A549 (cell line): Measurements from ENCODE around the gene RASA1. TPM values are rescaled to one million over a fixed set of nuclear protein-coding genes. Genes with fewer than 3 reads are reported as not detected.

Experiments
- ATAC-seq, 2 experiments: fragments of 200-7000 bp in 1 of 2; fragments of >200 bp in 1 of 2; cut with Nextera tagmentation in 1 of 2; cut with Tn5 transposase in 1 of 2; 3 replicates each; pipeline versions ENCODE4 v1.8.0 to v1.9.1; 2018 to 2020; ENCODE audit warnings: mild to moderate bottlenecking in 1 of 2, moderate library complexity in 1 of 2
- CTCF ChIA-PET: fragments of 300-600 bp; sonication (Branson Sonifier 250); formaldehyde crosslinking; extraction: SDS; loops from one replicate; lab custom pipeline; 2021; ENCODE audit warnings: antibody characterized with exemption, inconsistent platforms; lab: Yijun Ruan, JAX
- POLR2A ChIA-PET: fragments of 350-600 bp; formaldehyde crosslinking; extraction: SDS; loops from one replicate; lab custom pipeline; 2021; ENCODE audit warnings: antibody characterized with exemption, inconsistent platforms; lab: Yijun Ruan, JAX
- DNase-seq, 2 experiments: peaks; one replicate each; pipeline versions ENCODE4 v3.0.0 to v3.0.0-alpha.2; 2011 to 2016; ENCODE audit warnings: low read depth in 1 of 2, low spot score in 1 of 2
- FAIRE-seq: peaks from 2 replicates; lab custom pipeline; 2011; peaks lifted over from hg19 to GRCh38; lab: Jason Lieb, UNC
- H3K27ac ChIP-seq, 2 experiments: fragments of >200 bp; sonication (Bioruptor Twin); formaldehyde crosslinking; 3 replicates each; pipeline ENCODE4 v1.5.1; 2016 to 2017
- H3K4me1 ChIP-seq: fragments of >200 bp; sonication (Bioruptor Twin); formaldehyde crosslinking; 3 replicates; pipeline ENCODE4 v1.6.1; 2016
- H3K4me2 ChIP-seq: fragments of >200 bp; sonication (Bioruptor Twin); formaldehyde crosslinking; 3 replicates; pipeline ENCODE4 v1.6.1; 2016
- H3K4me3 ChIP-seq: fragments of >200 bp; sonication (Bioruptor Twin); formaldehyde crosslinking; 3 replicates; pipeline ENCODE4 v1.5.1; 2016
- H3K9me3 ChIP-seq: fragments of >200 bp; sonication (Bioruptor Twin); formaldehyde crosslinking; 3 replicates; pipeline ENCODE4 v1.6.1; 2016
- CBX8 ChIP-seq: fragments of 200-600 bp; sonication (generic); IDR thresholded peaks from 2 replicates; pipeline ENCODE4 v1.6.1; 2016
- CEBPB ChIP-seq, 2 experiments: fragments of >200 bp in 1 of 2; sonication (Bioruptor Twin) in 1 of 2; formaldehyde crosslinking in 1 of 2; IDR thresholded peaks; 2 replicates each; pipeline ENCODE4 v1.6.1; 2012 to 2016
- CHD2 ChIP-seq: fragments of 150-350 bp; IDR thresholded peaks from 2 replicates; pipeline ENCODE4 v1.6.1; 2014; ENCODE audit warnings: low read length; ENCODE audit not compliant: partially characterized antibody
- EHF ChIP-seq: fragments of 250-450 bp; sonication (Bioruptor Pico); IDR thresholded peaks from 2 replicates; pipeline ENCODE4 v1.5.0; 2020; ENCODE audit warnings: mild to moderate bottlenecking
- EP300 ChIP-seq, 2 experiments: fragments of >200 bp; sonication (Bioruptor Twin); formaldehyde crosslinking; IDR thresholded peaks; 2 replicates in 1 of 2; 3 replicates in 1 of 2; pipeline ENCODE4 v1.6.1; 2016 to 2017
- ESRRA ChIP-seq: fragments of 150-350 bp; IDR thresholded peaks from 2 replicates; pipeline ENCODE4 v1.6.1; 2014; ENCODE audit warnings: mild to moderate bottlenecking, low read length, borderline replicate concordance
- FOSB ChIP-seq: fragments of 250-450 bp; sonication (Bioruptor Pico); IDR thresholded peaks from 2 replicates; pipeline ENCODE4 v1.5.0; 2020; ENCODE audit warnings: mild to moderate bottlenecking, moderate library complexity
- FOSL2 ChIP-seq, 2 experiments: fragments of 450-650 bp in 1 of 2; fragments of >200 bp in 1 of 2; sonication (Bioruptor Twin) in 1 of 2; formaldehyde crosslinking; IDR thresholded peaks; 2 replicates each; pipeline versions ENCODE4 v1.5.0 to v1.6.1; 2016 to 2020; ENCODE audit warnings: mild to moderate bottlenecking in 1 of 2, moderate library complexity in 1 of 2
- HEYL ChIP-seq: fragments of 250-450 bp; sonication (Bioruptor Pico); IDR thresholded peaks from 2 replicates; pipeline ENCODE4 v1.8.0; 2021; ENCODE audit warnings: mild to moderate bottlenecking, moderate library complexity
- HOXA7 ChIP-seq: fragments of 250-450 bp; sonication (Bioruptor Pico); IDR thresholded peaks from 2 replicates; pipeline ENCODE4 v1.5.0; 2020; ENCODE audit warnings: mild to moderate bottlenecking, moderate library complexity
- HOXB13 ChIP-seq: fragments of 250-450 bp; sonication (Bioruptor Pico); IDR thresholded peaks from 2 replicates; pipeline ENCODE4 v1.5.0; 2020; ENCODE audit warnings: low read depth, mild to moderate bottlenecking, moderate library complexity
- HOXB5 ChIP-seq: fragments of 250-450 bp; sonication (Bioruptor Pico); IDR thresholded peaks from 2 replicates; pipeline ENCODE4 v1.5.0; 2020; ENCODE audit warnings: mild to moderate bottlenecking, moderate library complexity
- JUNB ChIP-seq: fragments of >200 bp; sonication (Bioruptor Twin); formaldehyde crosslinking; IDR thresholded peaks from 2 replicates; pipeline ENCODE4 v1.6.1; 2016
- MAZ ChIP-seq: fragments of 150-350 bp; IDR thresholded peaks from 2 replicates; pipeline ENCODE4 v1.6.1; 2014; ENCODE audit warnings: antibody characterized with exemption, low read depth, low read length, borderline replicate concordance
- NFE2L2 ChIP-seq: fragments of 150-350 bp; conservative IDR thresholded peaks from 2 replicates; pipeline ENCODE4 v1.6.1; 2014; ENCODE audit warnings: low read length
- NPAS2 ChIP-seq: fragments of 250-450 bp; sonication (Bioruptor Pico); IDR thresholded peaks from 2 replicates; pipeline ENCODE4 v1.8.0; 2022; ENCODE audit warnings: mild to moderate bottlenecking, moderate library complexity, borderline replicate concordance
- RNF2 ChIP-seq: fragments of 200-600 bp; sonication (generic); IDR thresholded peaks from 2 replicates; pipeline ENCODE4 v1.6.1; 2016; ENCODE audit warnings: low read depth, mild to moderate bottlenecking, antibody characterized with exemption, moderate library complexity, borderline replicate concordance
- SREBF2 ChIP-seq: fragments of 450-650 bp; IDR thresholded peaks from 2 replicates; pipeline ENCODE4 v1.6.1; 2014; ENCODE audit warnings: mild to moderate bottlenecking, moderate library complexity
- TFCP2L1 ChIP-seq: fragments of 250-450 bp; sonication (Bioruptor Pico); IDR thresholded peaks from 2 replicates; pipeline ENCODE4 v1.5.0; 2021; ENCODE audit warnings: mild to moderate bottlenecking
- TP53 ChIP-seq: fragments of 250-450 bp; sonication (Bioruptor Pico); IDR thresholded peaks from 2 replicates; pipeline ENCODE4 v1.5.0; 2021; ENCODE audit warnings: mild to moderate bottlenecking, moderate library complexity
- ZFP36 ChIP-seq: fragments of 450-650 bp; IDR thresholded peaks from 2 replicates; pipeline ENCODE4 v1.6.1; 2014; ENCODE audit warnings: borderline replicate concordance; ENCODE audit not compliant: partially characterized antibody
- ZSCAN20 ChIP-seq: fragments of 250-450 bp; sonication (Bioruptor Pico); IDR thresholded peaks from 2 replicates; pipeline ENCODE4 v1.8.0; 2022; ENCODE audit warnings: mild to moderate bottlenecking, moderate library complexity
- WGBS: methylation state at CpG from one replicate; pipeline ENCODE4 v1.1.6; 2017; ENCODE audit errors: missing lambda C conversion rate; 5-methylcytosine and 5-hydroxymethylcytosine counted together
- polyA plus RNA-seq, 4 experiments: library from polyadenylated mRNA; depleted of rRNA in 3 of 4; stranded (reverse); fragments of >200 nt; fragmentation: RNase III in 1 of 4; extraction: RNeasy Plus Mini Kit Qiagen cat#74134 plus additional on column Dnase treatment in 1 of 4; gene quantifications; 2 replicates in 3 of 4; 3 replicates in 1 of 4; pipeline ENCODE4 v1.2.3, GENCODE V29; 2011 to 2017
- TF ChIP-seq, protein P1 (sequence below): fragments of 250-450 bp; sonication (Bioruptor Pico); IDR thresholded peaks from 2 replicates; pipeline ENCODE4 v1.5.0; 2021; ENCODE audit warnings: mild to moderate bottlenecking, moderate library complexity, borderline replicate concordance
- TF ChIP-seq, protein P2 (sequence below): fragments of >200 bp; sonication (Bioruptor Twin); formaldehyde crosslinking; IDR thresholded peaks from 3 replicates; pipeline ENCODE4 v1.6.1; 2016
- TF ChIP-seq, protein P3 (sequence below): fragments of 250-450 bp; sonication (Bioruptor Pico); IDR thresholded peaks from 2 replicates; pipeline ENCODE4 v1.5.0; 2020; ENCODE audit warnings: low read depth, mild to moderate bottlenecking, moderate library complexity
- TF ChIP-seq, protein P4 (sequence below): fragments of 200-600 bp; sonication (generic); IDR thresholded peaks from 2 replicates; pipeline ENCODE4 v1.6.1; 2016; ENCODE audit warnings: antibody characterized with exemption, mild to moderate bottlenecking, moderate library complexity
- TF ChIP-seq, protein P5 (sequence below): IDR thresholded peaks from 2 replicates; pipeline ENCODE4 v1.6.1; 2012

Gene RASA1
- polyA plus RNA-seq, 2 of the 4 experiments (the other 2 are of a cell fraction) = 18.3 to 41.5 TPM

DNA sequence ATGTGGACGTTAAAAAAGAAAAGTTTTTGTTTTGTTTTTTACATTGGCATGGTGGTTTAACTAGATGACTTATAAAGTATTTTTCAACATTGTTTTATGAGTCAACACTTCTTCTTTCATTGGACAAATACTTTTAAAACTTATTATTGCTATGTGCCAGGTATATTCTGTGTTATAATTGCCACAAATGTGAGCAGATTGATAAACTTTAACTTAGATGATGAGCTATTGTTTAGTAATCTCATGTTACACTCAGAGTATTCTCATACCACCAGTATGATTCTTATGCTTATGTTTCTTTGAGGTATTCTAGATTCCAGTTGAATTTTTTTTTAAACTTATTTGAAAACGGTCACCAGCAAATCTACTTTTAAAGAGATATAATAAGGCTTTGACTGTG lies 60.3 kb downstream of the RASA1 start:
- WGBS = 58% methylated on average over 2 of the region's 2 CpGs
- FAIRE-seq (no peak), DNase-seq (no peak)
- CTCF ChIA-PET = no interaction called here
- H3K9me3 ChIP-seq = no peaks in the 10 kb centered on the region
- no peak overlapping the region for H3K27ac ChIP-seq
- peaks cover 3% of the 10 kb centered on the region; the same call in 1 of the 3 replicates for H3K4me1 ChIP-seq
- TF ChIP-seq SREBF2 (no peak), CBX8 (no peak), NPAS2 (CRISPR knock-in tag) (no peak), FOSL2 (IDR thresholded peaks at IDR 0.05) (no peak), FOSL2 (CRISPR knock-in tag; IDR thresholded peaks at IDR 0.05) (no peak), CEBPB (IDR thresholded peaks at IDR 0.05) (no peak), RNF2 (no peak), EHF (no peak), HOXA7 (no peak), ZFP36 (no peak), ZSCAN20 (CRISPR knock-in tag) (no peak), MAZ (no peak), TP53 (CRISPR knock-in tag) (no peak), TFCP2L1 (no peak), ESRRA (no peak), HEYL (no peak)
- TF ChIP-seq, protein P1, sequence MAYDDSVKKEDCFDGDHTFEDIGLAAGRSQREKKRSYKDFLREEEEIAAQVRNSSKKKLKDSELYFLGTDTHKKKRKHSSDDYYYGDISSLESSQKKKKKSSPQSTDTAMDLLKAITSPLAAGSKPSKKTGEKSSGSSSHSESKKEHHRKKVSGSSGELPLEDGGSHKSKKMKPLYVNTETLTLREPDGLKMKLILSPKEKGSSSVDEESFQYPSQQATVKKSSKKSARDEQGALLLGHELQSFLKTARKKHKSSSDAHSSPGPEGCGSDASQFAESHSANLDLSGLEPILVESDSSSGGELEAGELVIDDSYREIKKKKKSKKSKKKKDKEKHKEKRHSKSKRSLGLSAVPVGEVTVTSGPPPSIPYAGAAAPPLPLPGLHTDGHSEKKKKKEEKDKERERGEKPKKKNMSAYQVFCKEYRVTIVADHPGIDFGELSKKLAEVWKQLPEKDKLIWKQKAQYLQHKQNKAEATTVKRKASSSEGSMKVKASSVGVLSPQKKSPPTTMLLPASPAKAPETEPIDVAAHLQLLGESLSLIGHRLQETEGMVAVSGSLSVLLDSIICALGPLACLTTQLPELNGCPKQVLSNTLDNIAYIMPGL = no peak
- TF ChIP-seq, all 56 proteins: peak for 0
- H3K4me2 ChIP-seq = no peak overlapping the region
- no peak for ATAC-seq
- no peak overlapping the region for H3K4me3 ChIP-seq
- POLR2A ChIA-PET = no interaction called here

DNA sequence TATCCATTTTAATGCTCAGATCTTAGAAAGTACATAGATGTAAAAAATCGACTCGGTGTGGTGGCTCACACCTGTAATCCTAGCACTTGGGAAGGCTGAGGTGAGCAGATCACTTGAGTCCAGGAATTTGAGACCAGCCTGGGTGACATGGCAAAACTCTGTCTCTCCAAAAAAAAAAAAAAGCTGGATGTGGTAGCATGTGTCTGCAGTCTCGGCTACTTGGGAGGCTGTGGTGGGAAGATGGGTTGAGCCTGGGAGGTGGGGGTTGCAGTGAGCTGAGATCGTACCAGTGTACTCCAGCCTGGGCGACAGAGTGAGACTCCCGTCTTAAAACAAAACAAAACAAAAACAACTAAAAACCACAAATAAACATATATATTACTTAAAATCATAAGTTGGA lies 61.4 kb downstream of the RASA1 start:
- TF ChIP-seq, protein P2, sequence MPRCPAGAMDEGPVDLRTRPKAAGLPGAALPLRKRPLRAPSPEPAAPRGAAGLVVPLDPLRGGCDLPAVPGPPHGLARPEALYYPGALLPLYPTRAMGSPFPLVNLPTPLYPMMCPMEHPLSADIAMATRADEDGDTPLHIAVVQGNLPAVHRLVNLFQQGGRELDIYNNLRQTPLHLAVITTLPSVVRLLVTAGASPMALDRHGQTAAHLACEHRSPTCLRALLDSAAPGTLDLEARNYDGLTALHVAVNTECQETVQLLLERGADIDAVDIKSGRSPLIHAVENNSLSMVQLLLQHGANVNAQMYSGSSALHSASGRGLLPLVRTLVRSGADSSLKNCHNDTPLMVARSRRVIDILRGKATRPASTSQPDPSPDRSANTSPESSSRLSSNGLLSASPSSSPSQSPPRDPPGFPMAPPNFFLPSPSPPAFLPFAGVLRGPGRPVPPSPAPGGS = no peak
- no peak for TF ChIP-seq MAZ
- TF ChIP-seq, protein P3, sequence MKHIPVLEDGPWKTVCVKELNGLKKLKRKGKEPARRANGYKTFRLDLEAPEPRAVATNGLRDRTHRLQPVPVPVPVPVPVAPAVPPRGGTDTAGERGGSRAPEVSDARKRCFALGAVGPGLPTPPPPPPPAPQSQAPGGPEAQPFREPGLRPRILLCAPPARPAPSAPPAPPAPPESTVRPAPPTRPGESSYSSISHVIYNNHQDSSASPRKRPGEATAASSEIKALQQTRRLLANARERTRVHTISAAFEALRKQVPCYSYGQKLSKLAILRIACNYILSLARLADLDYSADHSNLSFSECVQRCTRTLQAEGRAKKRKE (CRISPR knock-in tag) = no peak
- no peak for TF ChIP-seq CHD2
- TF ChIP-seq TP53 (CRISPR knock-in tag) = no peak
- TF ChIP-seq HOXB5 (CRISPR knock-in tag) = no peak
- TF ChIP-seq, protein P4, sequence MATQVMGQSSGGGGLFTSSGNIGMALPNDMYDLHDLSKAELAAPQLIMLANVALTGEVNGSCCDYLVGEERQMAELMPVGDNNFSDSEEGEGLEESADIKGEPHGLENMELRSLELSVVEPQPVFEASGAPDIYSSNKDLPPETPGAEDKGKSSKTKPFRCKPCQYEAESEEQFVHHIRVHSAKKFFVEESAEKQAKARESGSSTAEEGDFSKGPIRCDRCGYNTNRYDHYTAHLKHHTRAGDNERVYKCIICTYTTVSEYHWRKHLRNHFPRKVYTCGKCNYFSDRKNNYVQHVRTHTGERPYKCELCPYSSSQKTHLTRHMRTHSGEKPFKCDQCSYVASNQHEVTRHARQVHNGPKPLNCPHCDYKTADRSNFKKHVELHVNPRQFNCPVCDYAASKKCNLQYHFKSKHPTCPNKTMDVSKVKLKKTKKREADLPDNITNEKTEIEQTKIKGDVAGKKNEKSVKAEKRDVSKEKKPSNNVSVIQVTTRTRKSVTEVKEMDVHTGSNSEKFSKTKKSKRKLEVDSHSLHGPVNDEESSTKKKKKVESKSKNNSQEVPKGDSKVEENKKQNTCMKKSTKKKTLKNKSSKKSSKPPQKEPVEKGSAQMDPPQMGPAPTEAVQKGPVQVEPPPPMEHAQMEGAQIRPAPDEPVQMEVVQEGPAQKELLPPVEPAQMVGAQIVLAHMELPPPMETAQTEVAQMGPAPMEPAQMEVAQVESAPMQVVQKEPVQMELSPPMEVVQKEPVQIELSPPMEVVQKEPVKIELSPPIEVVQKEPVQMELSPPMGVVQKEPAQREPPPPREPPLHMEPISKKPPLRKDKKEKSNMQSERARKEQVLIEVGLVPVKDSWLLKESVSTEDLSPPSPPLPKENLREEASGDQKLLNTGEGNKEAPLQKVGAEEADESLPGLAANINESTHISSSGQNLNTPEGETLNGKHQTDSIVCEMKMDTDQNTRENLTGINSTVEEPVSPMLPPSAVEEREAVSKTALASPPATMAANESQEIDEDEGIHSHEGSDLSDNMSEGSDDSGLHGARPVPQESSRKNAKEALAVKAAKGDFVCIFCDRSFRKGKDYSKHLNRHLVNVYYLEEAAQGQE = no peak
- no peak for TF ChIP-seq SREBF2
- TF ChIP-seq, protein P1 = no peak
- TF ChIP-seq NFE2L2 = no peak
- TF ChIP-seq NPAS2 (CRISPR knock-in tag) = no peak
- TF ChIP-seq FOSB (CRISPR knock-in tag) = no peak
- no peak for TF ChIP-seq HOXB13 (CRISPR knock-in tag)
- TF ChIP-seq JUNB = no peak
- TF ChIP-seq EP300 (IDR thresholded peaks at IDR 0.05) = no peak
- TF ChIP-seq, protein P5, sequence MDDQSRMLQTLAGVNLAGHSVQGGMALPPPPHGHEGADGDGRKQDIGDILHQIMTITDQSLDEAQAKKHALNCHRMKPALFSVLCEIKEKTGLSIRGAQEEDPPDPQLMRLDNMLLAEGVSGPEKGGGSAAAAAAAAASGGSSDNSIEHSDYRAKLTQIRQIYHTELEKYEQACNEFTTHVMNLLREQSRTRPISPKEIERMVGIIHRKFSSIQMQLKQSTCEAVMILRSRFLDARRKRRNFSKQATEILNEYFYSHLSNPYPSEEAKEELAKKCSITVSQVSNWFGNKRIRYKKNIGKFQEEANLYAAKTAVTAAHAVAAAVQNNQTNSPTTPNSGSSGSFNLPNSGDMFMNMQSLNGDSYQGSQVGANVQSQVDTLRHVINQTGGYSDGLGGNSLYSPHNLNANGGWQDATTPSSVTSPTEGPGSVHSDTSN = no peak
- H3K4me1 ChIP-seq = peaks cover 3% of the 10 kb centered on the region; the same call in 1 of the 3 replicates
- CTCF ChIA-PET = interaction anchor here (0.6 to 1.3 kb wide), 2 partner anchors 13 to 22 kb away, joined by 3 to 5 read pairs; no protein-coding TSS in a partner anchor
- WGBS = 88% methylated on average over 6 of the region's 6 CpGs
- H3K9me3 ChIP-seq = no peaks in the 10 kb centered on the region
- H3K4me2 ChIP-seq = no peak overlapping the region
- no peak for ATAC-seq
- H3K27ac ChIP-seq = no peak overlapping the region
- POLR2A ChIA-PET = interaction anchor here (0.6 kb wide), 1 partner anchor 61 kb away, joined by 3 read pairs; the partner anchor contains the start of gene RASA1
- no peak overlapping the region for H3K4me3 ChIP-seq
- DNase-seq = no peak
- FAIRE-seq = no peak
